Measurements from ENCODE around the gene PSENEN. TPM values are rescaled to one million over a fixed set of nuclear protein-coding genes. Genes with fewer than 3 reads are reported as not detected.
"Not testable (repeated sequence)": the region's sequence is repeated elsewhere in the genome, so short reads cannot be mapped to it uniquely, and the experiment has no call there.

PSENEN gene
- total RNA-seq, 6 experiments from 2014 or later: 24.2 to 42.9 (median 35.8) TPM

DNA sequence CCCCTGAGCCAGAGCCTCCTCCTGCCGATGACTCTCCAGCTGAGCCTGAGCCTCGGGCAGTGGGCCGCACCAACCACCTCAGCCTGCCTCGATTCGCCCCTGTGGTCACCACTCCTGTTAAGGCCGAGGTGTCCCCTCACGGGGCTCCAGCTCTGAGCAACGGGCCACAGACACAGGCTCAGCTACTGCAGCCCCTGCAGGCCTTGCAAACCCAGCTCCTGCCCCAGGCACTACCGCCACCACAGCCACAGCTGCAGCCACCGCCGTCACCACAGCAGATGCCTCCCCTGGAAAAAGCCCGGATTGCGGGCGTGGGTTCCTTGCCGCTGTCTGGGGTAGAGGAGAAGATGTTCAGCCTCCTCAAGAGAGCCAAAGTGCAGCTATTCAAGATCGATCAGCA is 24.1 kb upstream of the PSENEN start:
- DNase-seq (peak in 1 of 3 donors; percentile 13), ATAC-seq (no peak)
- TF ChIP-seq POLR2A (IDR thresholded peaks at IDR 0.05): no peak
- TF ChIP-seq, protein P1, sequence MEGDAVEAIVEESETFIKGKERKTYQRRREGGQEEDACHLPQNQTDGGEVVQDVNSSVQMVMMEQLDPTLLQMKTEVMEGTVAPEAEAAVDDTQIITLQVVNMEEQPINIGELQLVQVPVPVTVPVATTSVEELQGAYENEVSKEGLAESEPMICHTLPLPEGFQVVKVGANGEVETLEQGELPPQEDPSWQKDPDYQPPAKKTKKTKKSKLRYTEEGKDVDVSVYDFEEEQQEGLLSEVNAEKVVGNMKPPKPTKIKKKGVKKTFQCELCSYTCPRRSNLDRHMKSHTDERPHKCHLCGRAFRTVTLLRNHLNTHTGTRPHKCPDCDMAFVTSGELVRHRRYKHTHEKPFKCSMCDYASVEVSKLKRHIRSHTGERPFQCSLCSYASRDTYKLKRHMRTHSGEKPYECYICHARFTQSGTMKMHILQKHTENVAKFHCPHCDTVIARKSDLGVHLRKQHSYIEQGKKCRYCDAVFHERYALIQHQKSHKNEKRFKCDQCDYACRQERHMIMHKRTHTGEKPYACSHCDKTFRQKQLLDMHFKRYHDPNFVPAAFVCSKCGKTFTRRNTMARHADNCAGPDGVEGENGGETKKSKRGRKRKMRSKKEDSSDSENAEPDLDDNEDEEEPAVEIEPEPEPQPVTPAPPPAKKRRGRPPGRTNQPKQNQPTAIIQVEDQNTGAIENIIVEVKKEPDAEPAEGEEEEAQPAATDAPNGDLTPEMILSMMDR (IDR thresholded peaks at IDR 0.05): no peak
- peaks cover 0 to 51% (median 36%) of the 10 kb centered on the region in 4 donors for H3K36me3 ChIP-seq
- H3K27ac ChIP-seq: no peak overlapping the region
- intact Hi-C loops (cut with DNase I): no loop called here
- 97% methylated on average over 6 of the region's 16 CpGs for WGBS (ENCODE audit: insufficient coverage, low coverage, low lambda C conversion rate, missing lambda C conversion rate)
- H3K4me1 ChIP-seq: peaks cover 0 to 13% (median 2%) of the 10 kb centered on the region in 4 donors
- H3K27me3 ChIP-seq: no peaks in the 10 kb centered on the region
- no peak overlapping the region for H3K4me3 ChIP-seq
- no peaks in the 10 kb centered on the region for H3K9me3 ChIP-seq

DNA sequence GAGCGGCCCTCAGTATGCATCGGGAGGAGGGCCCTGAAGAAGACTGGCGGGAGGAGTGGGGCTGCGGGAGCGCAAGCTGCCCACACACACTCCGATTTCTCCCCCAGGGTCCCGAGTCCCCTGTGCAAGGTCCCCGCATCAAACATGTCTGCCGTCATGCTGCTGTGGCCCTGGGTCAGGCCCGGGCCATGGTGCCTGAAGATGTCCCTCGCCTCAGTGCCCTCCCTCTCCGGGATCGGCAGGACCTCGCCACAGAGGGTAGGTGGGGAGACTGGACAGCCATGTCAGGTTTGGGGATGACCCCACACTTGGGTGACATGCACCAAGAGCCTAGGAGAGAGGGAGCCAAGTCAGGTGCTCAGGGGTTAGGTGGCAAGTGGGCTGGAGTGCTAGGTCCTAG is 23.0 kb upstream of the PSENEN start:
- no peaks in the 10 kb centered on the region for H3K9me3 ChIP-seq
- intact Hi-C loops (cut with DNase I): no loop called here
- H3K4me3 ChIP-seq: no peak overlapping the region
- H3K4me1 ChIP-seq: peaks cover 0 to 13% (median 2%) of the 10 kb centered on the region in 4 donors
- no peak for ATAC-seq
- H3K36me3 ChIP-seq: peaks cover 5 to 62% (median 44%) of the 10 kb centered on the region in 4 donors
- DNase-seq: no peak
- TF ChIP-seq, protein P1 (IDR thresholded peaks at IDR 0.05): no peak
- no peak for TF ChIP-seq POLR2A (IDR thresholded peaks at IDR 0.05)
- H3K27me3 ChIP-seq: no peaks in the 10 kb centered on the region
- H3K27ac ChIP-seq: no peak overlapping the region
- 93% methylated on average over 2 of the region's 14 CpGs for WGBS (ENCODE audit: insufficient coverage, low coverage, low lambda C conversion rate, missing lambda C conversion rate)

DNA sequence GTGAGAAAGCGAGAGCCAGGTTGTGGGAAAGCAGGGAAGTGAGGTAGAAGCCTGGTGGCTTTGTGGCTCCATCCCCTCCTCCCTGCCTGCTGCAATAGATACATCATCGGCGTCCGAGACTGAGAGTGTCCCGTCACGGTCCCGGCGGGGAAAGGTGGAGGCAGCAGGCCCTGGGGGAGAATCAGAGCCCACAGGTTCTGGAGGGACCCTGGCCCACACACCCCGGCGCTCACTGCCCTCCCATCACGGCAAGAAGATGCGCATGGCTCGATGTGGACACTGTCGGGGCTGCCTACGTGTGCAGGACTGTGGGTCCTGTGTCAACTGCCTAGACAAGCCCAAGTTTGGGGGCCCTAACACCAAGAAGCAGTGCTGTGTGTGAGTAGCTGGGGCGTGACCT is 22.6 kb upstream of the PSENEN start:
- no peak for DNase-seq
- no peaks in the 10 kb centered on the region for H3K27me3 ChIP-seq
- H3K27ac ChIP-seq: no peak overlapping the region
- H3K4me1 ChIP-seq: peaks cover 0 to 13% (median 2%) of the 10 kb centered on the region in 4 donors
- no CpG with 5 or more reads among the region's 16 CpGs for WGBS (ENCODE audit: insufficient coverage, low coverage, low lambda C conversion rate, missing lambda C conversion rate)
- no peak for TF ChIP-seq POLR2A (IDR thresholded peaks at IDR 0.05)
- TF ChIP-seq, protein P1 (IDR thresholded peaks at IDR 0.05): no peak
- no peak overlapping the region for H3K4me3 ChIP-seq
- intact Hi-C loops (cut with DNase I): no loop called here
- no peaks in the 10 kb centered on the region for H3K9me3 ChIP-seq
- no peak for ATAC-seq
- H3K36me3 ChIP-seq: peaks cover 9 to 66% (median 46%) of the 10 kb centered on the region in 4 donors

DNA sequence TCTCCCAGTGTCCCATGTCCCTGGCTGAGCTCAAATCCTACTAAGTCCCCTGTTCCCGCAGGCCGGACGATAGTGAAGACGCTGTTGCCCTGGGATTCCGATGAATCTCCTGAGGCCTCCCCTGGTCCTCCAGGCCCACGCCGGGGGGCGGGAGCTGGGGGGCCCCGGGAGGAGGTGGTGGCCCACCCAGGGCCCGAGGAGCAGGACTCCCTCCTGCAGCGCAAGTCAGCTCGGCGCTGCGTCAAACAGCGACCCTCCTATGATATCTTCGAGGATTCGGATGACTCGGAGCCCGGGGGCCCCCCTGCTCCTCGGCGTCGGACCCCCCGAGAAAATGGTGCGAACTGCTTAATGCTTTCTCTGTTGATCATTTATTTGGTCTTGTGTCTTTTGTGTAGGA is 21.8 kb upstream of the PSENEN start:
- Histone ChIP-seq H3K9me3 (no peaks in the 10 kb centered on the region), H3K4me1 (peaks cover 0 to 13% (median 2%) of the 10 kb centered on the region in 4 donors), H3K4me3 (no peak overlapping the region), H3K27ac (no peak overlapping the region), H3K27me3 (no peaks in the 10 kb centered on the region), H3K36me3 (peaks cover 11 to 74% (median 50%) of the 10 kb centered on the region in 4 donors)
- intact Hi-C loops (cut with DNase I): no loop called here
- 87% methylated on average over 5 of the region's 24 CpGs for WGBS (ENCODE audit: insufficient coverage, low coverage, low lambda C conversion rate, missing lambda C conversion rate)
- no peak for TF ChIP-seq POLR2A (IDR thresholded peaks at IDR 0.05)
- TF ChIP-seq, protein P1 (IDR thresholded peaks at IDR 0.05): no peak
- ATAC-seq: no peak
- DNase-seq: peak in 1 of 3 donors; percentile 15

DNA sequence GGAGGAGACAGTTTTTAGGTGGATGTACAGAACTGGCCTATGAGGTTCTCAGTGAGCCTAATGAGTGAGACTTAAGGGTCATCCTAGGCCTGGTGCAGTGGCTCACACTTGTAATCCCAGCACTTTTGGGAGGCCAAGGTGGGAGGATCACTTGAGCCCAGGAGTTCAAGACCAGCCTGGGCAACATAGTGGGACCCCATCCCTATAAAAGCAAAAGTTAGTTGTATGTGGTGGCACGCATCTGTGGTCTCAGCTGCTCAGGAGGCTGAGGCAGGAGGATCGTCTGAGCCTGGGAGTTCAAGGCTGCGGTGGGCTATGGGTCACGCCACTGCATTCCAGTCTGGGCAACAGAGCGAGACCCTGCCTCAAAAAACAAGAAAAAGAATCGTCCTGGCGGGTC is 21.3 kb upstream of the PSENEN start:
- H3K9me3 ChIP-seq; ATAC-seq; DNase-seq; H3K4me1 ChIP-seq; H3K4me3 ChIP-seq; H3K27ac ChIP-seq; H3K27me3 ChIP-seq; intact Hi-C loops (cut with DNase I): not testable (repeated sequence)
- H3K36me3 ChIP-seq: peaks cover 11 to 78% (median 53%) of the 10 kb centered on the region in 4 donors
- 79% methylated on average over 2 of the region's 7 CpGs for WGBS (ENCODE audit: insufficient coverage, low coverage, low lambda C conversion rate, missing lambda C conversion rate)

Measured in right lobe of liver (tissue), 6 donors.